Esophagus muscularis mucosa (tissue), 4 donors: Measurements from ENCODE around the gene WDR82. TPM values are rescaled to one million over a fixed set of nuclear protein-coding genes. Genes with fewer than 3 reads are reported as not detected.

Experiments
- DNase-seq: peaks from one replicate; pipeline ENCODE4 v3.0.0-alpha.2; 2017; ENCODE audit errors: extremely low spot score
- H3K27ac ChIP-seq, 4 donors: fragments of 200-600 bp; sonication (generic); replicated peaks in 1 of 4; 1 replicate in 3 of 4; 2 replicates in 1 of 4; pipeline ENCODE4 v1.5.1; 2016 to 2019; ENCODE audit warnings: mild to moderate bottlenecking in 1 of 4
- H3K27me3 ChIP-seq, 4 donors: fragments of 200-600 bp; sonication (generic); one replicate each; pipeline versions ENCODE4 v1.5.1 to v1.6.0; 2016 to 2019
- H3K36me3 ChIP-seq, 4 donors: fragments of 200-600 bp; sonication (generic); one replicate each; pipeline ENCODE4 v1.5.1; 2016 to 2019
- H3K4me1 ChIP-seq, 4 donors: fragments of 200-600 bp; sonication (generic); one replicate each; pipeline ENCODE4 v1.5.1; 2016 to 2019
- H3K4me3 ChIP-seq, 4 donors: fragments of 200-600 bp; sonication (generic); 1 replicate in 2 of 4; 2 replicates in 2 of 4; pipeline ENCODE4 v1.5.1; 2016 to 2019; ENCODE audit warnings: mild to moderate bottlenecking in 4 of 4, moderate library complexity in 1 of 4
- H3K9me3 ChIP-seq, 4 donors: fragments of 200-600 bp; sonication (generic); 1 replicate in 3 of 4; 2 replicates in 1 of 4; pipeline ENCODE4 v1.5.1; 2016 to 2019
- CTCF ChIP-seq, 3 experiments: fragments of 200-600 bp in 2 of 3; fragments of 450-650 bp in 1 of 3; sonication (generic) in 2 of 3; IDR thresholded peaks; one replicate each; pipeline ENCODE4 v1.5.1; 2017 to 2019; ENCODE audit warnings: antibody characterized with exemption in 3 of 3, mild to moderate bottlenecking in 2 of 3, moderate library complexity in 1 of 3
- EP300 ChIP-seq: sonication (generic); formaldehyde crosslinking; IDR thresholded peaks from one replicate; pipeline ENCODE4 v1.6.1; 2017; ENCODE audit warnings: antibody characterized with exemption
- POLR2A ChIP-seq: fragments of 450-650 bp; IDR thresholded peaks from one replicate; pipeline ENCODE4 v1.6.1; 2017; ENCODE audit warnings: antibody characterized with exemption, moderate library complexity, mild to moderate bottlenecking, low read depth
- POLR2AphosphoS5 ChIP-seq, 2 donors: sonication (generic); formaldehyde crosslinking; IDR thresholded peaks; one replicate each; pipeline ENCODE4 v1.6.1; 2017; ENCODE audit warnings: antibody characterized with exemption in 2 of 2
- WGBS: methylation state at CpG from one replicate; pipeline ENCODE4 v1.1.5; 2018; 5-methylcytosine and 5-hydroxymethylcytosine counted together
- intact Hi-C: fragments of 100-400 bp; cut with DNase I; formaldehyde crosslinking; loops from one replicate; pipeline ENCODE4 v1.15.1; 2023
- total RNA-seq, 4 donors: library from RNA; depleted of rRNA; stranded (reverse); fragments of >200 nt; gene quantifications; one replicate each; pipeline versions ENCODE4 v1.1.0 to v1.2.1, GENCODE V29; 2016

WDR82 gene
- total RNA-seq, 4 donors from 2014 or later, result 62.6 to 101 (median 80.9) TPM

- peak overlapping the region; percentile 89 to 94 (median 91) for H3K27ac ChIP-seq
- H3K27me3 ChIP-seq, result no peaks in the 10 kb centered on the region
- peaks cover 0 to 24% (median 11%) of the 10 kb centered on the region in 4 donors for H3K36me3 ChIP-seq
- H3K4me1 ChIP-seq, result peaks cover 44 to 76% (median 71%) of the 10 kb centered on the region in 4 donors
- 0% methylated on average over 6 of the region's 8 CpGs for WGBS
- H3K9me3 ChIP-seq, result no peaks in the 10 kb centered on the region
- H3K4me3 ChIP-seq, result peak overlapping the region; percentile 75 to 96 (median 85)
- TF ChIP-seq POLR2AphosphoS5 (IDR thresholded peaks at IDR 0.05), result peak; percentile 48 to 65
- TF ChIP-seq EP300, result no peak
- DNase-seq, result no peak
- intact Hi-C loops, result loop anchor here (2.0 kb wide), 1 partner anchor 41 kb away; the partner anchor contains the start of gene WDR82
Observed at GRCh38 chr3:52237657-52238172, 40.7 kb downstream of the WDR82 start.

GRCh38 chr3:52237006-52237656 lies 41.3 kb downstream of the WDR82 start:
- intact Hi-C loops, result no loop called here
- Histone ChIP-seq H3K4me1 (peaks cover 44 to 82% (median 77%) of the 10 kb centered on the region in 4 donors), H3K27ac (peak overlapping the region; percentile 89 to 94 (median 91)), H3K9me3 (no peaks in the 10 kb centered on the region), H3K27me3 (no peaks in the 10 kb centered on the region), H3K4me3 (peak overlapping the region; percentile 75 to 96 (median 85)), H3K36me3 (peaks cover 0 to 29% (median 14%) of the 10 kb centered on the region in 4 donors)
- TF ChIP-seq POLR2AphosphoS5 (IDR thresholded peaks at IDR 0.05) (no peak), CTCF (IDR thresholded peaks at IDR 0.05) (no peak), EP300 (no peak), POLR2A (no peak)
- WGBS, result 74% methylated on average over 6 of the region's 6 CpGs
- DNase-seq, result no peak

- no peaks in the 10 kb centered on the region for H3K27me3 ChIP-seq
- no peak for TF ChIP-seq POLR2AphosphoS5 (IDR thresholded peaks at IDR 0.05)
- no peak for TF ChIP-seq CTCF (IDR thresholded peaks at IDR 0.05)
- no peak for TF ChIP-seq EP300
- no peak for TF ChIP-seq POLR2A
- intact Hi-C loops, result no loop called here
- H3K27ac ChIP-seq, result peak overlapping the region; percentile 89 to 94 (median 91)
- peaks cover 50 to 89% (median 84%) of the 10 kb centered on the region in 4 donors for H3K4me1 ChIP-seq
- peak overlapping the region in 1 of 4 donors; percentile 82 for H3K4me3 ChIP-seq
- H3K9me3 ChIP-seq, result no peaks in the 10 kb centered on the region
- no peak for DNase-seq
- 75% methylated on average over 4 of the region's 5 CpGs for WGBS
- peaks cover 0 to 36% (median 20%) of the 10 kb centered on the region in 4 donors for H3K36me3 ChIP-seq
Observed at GRCh38 chr3:52236424-52236886, 42.0 kb downstream of the WDR82 start.

- TF ChIP-seq CTCF (IDR thresholded peaks at IDR 0.05) (no peak), EP300 (no peak), POLR2A (no peak), POLR2AphosphoS5 (IDR thresholded peaks at IDR 0.05) (no peak)
- Histone ChIP-seq H3K4me1 (peaks cover 49 to 79% (median 74%) of the 10 kb centered on the region in 4 donors), H3K9me3 (no peaks in the 10 kb centered on the region), H3K4me3 (no peak overlapping the region), H3K27ac (peak overlapping the region in 1 of 4 donors; percentile 6), H3K36me3 (peaks cover 16 to 53% (median 37%) of the 10 kb centered on the region in 4 donors), H3K27me3 (no peaks in the 10 kb centered on the region)
- no peak for DNase-seq
- WGBS, result 86% methylated on average over 11 of the region's 15 CpGs
- intact Hi-C loops, result no loop called here
Observed at GRCh38 chr3:52234516-52235447, 43.7 kb downstream of the WDR82 start.
